SJSA1 (cell line): ENCODE data around the gene BCL2L15. TPM values are rescaled to one million over a fixed set of nuclear protein-coding genes. Genes with fewer than 3 reads are reported as not detected.

Experiments used
- DNase-seq, 2 experiments: peaks; one replicate each; pipeline ENCODE4 v3.0.0-alpha.2; 2015 to 2020; ENCODE audit warnings: low spot score in 2 of 2, low read depth in 1 of 2
- H3K27ac ChIP-seq: fragments of 250-450 bp; sonication (Bioruptor Pico); 2 replicates; pipeline ENCODE4 v1.5.1; 2020; ENCODE audit warnings: mild to moderate bottlenecking, moderate library complexity
- H3K27me3 ChIP-seq: fragments of 250-450 bp; sonication (Bioruptor Pico); replicated peaks from 2 replicates; pipeline ENCODE4 v1.5.1; 2020; ENCODE audit warnings: mild to moderate bottlenecking, moderate library complexity
- H3K36me3 ChIP-seq: fragments of 250-450 bp; sonication (Bioruptor Pico); 2 replicates; pipeline ENCODE4 v1.5.1; 2020; ENCODE audit warnings: mild to moderate bottlenecking
- H3K4me1 ChIP-seq: fragments of 250-450 bp; sonication (Bioruptor Pico); replicated peaks from 2 replicates; pipeline ENCODE4 v1.6.1; 2021; ENCODE audit warnings: mild to moderate bottlenecking
- H3K4me3 ChIP-seq: fragments of 250-450 bp; sonication (Bioruptor Pico); 2 replicates; pipeline ENCODE4 v1.5.1; 2020; ENCODE audit warnings: mild to moderate bottlenecking
- H3K9me3 ChIP-seq: fragments of 250-450 bp; sonication (Bioruptor Pico); replicated peaks from 2 replicates; pipeline ENCODE4 v1.5.1; 2020; ENCODE audit warnings: mild to moderate bottlenecking
- total RNA-seq: library from RNA; depleted of rRNA; stranded (reverse); fragments of >200 nt; shearing (Covaris generic); gene quantifications from 2 replicates; pipeline ENCODE4 v1.2.3, GENCODE V29; 2014

The BCL2L15 gene
- total RNA-seq, 1 experiment from 2014 or later, result 0.13 TPM

DNA sequence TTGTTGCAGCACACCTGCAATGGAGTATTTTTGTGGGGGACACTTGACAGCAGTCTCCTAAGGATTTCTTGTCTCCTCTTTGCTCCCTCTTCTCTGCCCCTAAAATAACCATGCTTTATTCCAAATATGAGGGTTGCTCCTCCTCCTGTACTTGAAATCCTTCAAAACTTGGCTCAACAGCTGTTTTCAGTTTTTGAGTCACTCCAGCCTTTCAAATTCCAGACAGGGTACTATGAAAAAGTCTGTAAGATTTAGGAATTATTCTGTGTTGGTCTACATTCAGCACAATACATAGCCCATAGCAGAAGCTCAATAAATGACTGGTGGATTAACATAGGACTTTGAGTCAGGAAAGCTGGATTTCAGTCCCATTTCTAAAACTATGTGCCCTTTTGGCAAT lies 11.7 kb upstream of the BCL2L15 start:
- H3K4me1 ChIP-seq, result peaks cover 9% of the 10 kb centered on the region
- no peak overlapping the region for H3K4me3 ChIP-seq
- H3K27me3 ChIP-seq, result no peaks in the 10 kb centered on the region
- H3K36me3 ChIP-seq, result peaks cover 80% of the 10 kb centered on the region
- H3K27ac ChIP-seq, result no peak overlapping the region
- no peaks in the 10 kb centered on the region for H3K9me3 ChIP-seq
- DNase-seq, result no peak

DNA sequence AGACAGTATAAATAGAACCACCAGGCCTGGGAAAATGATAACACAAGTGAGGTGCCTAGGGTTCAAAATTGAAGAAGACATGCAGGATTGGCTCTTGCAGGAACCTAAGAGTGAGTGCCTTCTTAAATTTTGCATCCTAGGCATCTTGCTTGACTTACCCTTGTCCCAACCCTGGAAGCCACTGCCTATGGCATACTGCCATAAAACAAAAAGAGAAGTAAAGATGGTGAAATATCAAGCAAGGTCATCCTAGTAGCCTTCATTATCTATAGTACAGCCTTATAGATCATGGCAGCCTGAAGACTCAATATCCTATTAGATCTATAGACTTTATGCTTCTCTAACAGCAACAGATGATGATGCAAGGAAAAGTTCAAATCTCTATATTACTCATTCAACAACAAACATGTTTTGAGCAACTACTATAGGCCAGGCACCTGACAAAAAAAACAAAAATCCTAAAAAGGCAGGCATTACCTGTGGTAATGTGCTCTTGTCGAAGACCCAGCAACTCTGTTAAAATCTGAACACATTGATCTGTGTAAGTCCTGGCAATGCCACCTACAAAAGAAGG lies 10.9 kb upstream of the BCL2L15 start:
- H3K36me3 ChIP-seq, result peaks cover 79% of the 10 kb centered on the region
- H3K4me3 ChIP-seq, result no peak overlapping the region
- DNase-seq, result no peak
- H3K27ac ChIP-seq, result no peak overlapping the region
- peaks cover 3% of the 10 kb centered on the region for H3K4me1 ChIP-seq
- no peaks in the 10 kb centered on the region for H3K9me3 ChIP-seq
- no peaks in the 10 kb centered on the region for H3K27me3 ChIP-seq

DNA sequence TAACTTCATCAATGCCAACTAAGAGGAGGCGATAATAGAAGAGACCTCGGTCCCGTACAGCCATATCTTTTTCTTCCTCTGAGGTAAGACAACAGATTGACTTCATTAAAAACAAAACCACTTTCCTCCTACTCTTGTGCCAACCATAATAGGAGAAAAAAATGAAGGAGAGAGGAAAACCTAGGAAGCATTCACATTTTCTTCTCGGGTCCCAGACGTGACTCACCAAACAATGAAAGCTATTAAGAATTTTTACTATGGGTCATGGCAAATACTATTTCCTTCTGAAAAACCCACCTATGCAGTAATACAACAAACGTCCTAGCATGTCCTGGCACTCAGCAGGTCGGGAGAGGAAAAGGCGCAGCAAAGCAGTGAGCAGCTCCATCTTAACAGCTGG lies 8.6 kb upstream of the BCL2L15 start:
- Histone ChIP-seq H3K27me3 (no peaks in the 10 kb centered on the region), H3K4me3 (no peak overlapping the region), H3K27ac (no peak overlapping the region), H3K9me3 (no peaks in the 10 kb centered on the region), H3K36me3 (peaks cover 63% of the 10 kb centered on the region), H3K4me1 (no peaks in the 10 kb centered on the region)
- DNase-seq, result no peak

GRCh38 chr1:113895098-113895497 lies 7.7 kb upstream of the BCL2L15 start:
- Histone ChIP-seq H3K4me1 (no peaks in the 10 kb centered on the region), H3K36me3 (peaks cover 56% of the 10 kb centered on the region), H3K9me3 (no peaks in the 10 kb centered on the region), H3K27me3 (no peaks in the 10 kb centered on the region), H3K4me3 (no peak overlapping the region), H3K27ac (no peak overlapping the region)
- DNase-seq, result no peak

- H3K4me1 ChIP-seq, result no peaks in the 10 kb centered on the region
- H3K4me3 ChIP-seq, result no peak overlapping the region
Observed at GRCh38 chr1:113893267-113893666, 5.9 kb upstream of the BCL2L15 start.

DNA sequence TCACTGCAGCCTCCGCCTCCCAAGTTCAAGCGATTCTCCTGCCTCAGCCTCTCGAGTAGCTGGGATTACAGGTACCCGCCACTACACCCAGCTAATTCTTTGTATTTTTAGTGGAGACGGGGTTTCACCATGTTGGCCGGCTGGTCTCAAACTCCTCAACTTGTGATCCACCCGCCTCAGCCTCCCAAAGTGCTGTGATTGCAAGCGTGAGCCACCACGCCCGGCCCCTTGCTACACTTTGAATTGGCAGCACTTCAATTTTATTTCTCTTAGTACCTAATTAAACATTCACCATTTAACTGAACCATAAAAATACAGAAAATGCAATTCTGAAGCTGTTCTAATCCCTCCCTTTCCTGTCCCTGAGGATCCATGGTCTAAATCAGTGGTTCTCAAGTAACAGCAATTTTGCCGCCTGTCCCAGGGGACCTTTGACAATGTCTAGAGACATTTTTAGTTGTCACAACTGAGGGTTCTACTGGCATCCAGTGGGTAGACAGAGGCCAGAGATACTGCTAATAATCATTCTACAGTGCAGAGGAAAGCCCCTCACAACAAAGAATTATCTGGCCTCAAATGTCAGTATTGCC lies 4.3 kb upstream of the BCL2L15 start:
- Histone ChIP-seq H3K9me3 (no peaks in the 10 kb centered on the region), H3K4me3 (no peak overlapping the region), H3K27ac (no peak overlapping the region), H3K4me1 (no peaks in the 10 kb centered on the region), H3K27me3 (no peaks in the 10 kb centered on the region), H3K36me3 (peaks cover 27% of the 10 kb centered on the region)
- DNase-seq, result no peak

More at GRCh38 chr1:113893267-113893666, 5.9 kb upstream of the BCL2L15 start:
- peaks cover 39% of the 10 kb centered on the region for H3K36me3 ChIP-seq
- no peak overlapping the region for H3K27ac ChIP-seq
- no peaks in the 10 kb centered on the region for H3K27me3 ChIP-seq
- no peaks in the 10 kb centered on the region for H3K9me3 ChIP-seq
- DNase-seq, result no peak

DNA sequence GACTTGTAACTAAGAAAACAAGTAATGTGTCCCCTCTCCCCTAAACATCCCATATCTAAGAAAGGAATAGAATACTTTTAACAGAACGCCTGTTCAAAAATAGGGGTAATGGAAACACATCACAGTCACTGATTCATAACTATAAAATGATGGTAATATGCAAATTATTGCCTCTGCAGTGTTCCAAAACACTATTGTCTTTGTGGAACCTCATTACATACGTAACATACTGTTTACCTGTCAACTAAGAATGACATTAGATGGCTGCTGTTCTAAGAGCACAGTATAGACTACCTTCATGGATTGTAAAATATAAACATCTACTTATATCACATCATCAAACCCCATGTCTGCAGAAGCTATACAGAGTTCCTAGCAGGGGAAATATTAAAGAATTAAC lies 3.4 kb upstream of the BCL2L15 start:
- H3K9me3 ChIP-seq, result no peaks in the 10 kb centered on the region
- H3K4me1 ChIP-seq, result no peaks in the 10 kb centered on the region
- no peak overlapping the region for H3K4me3 ChIP-seq
- no peak for DNase-seq
- H3K27ac ChIP-seq, result no peak overlapping the region
- peaks cover 18% of the 10 kb centered on the region for H3K36me3 ChIP-seq
- H3K27me3 ChIP-seq, result no peaks in the 10 kb centered on the region

- H3K27me3 ChIP-seq, result no peaks in the 10 kb centered on the region
- H3K9me3 ChIP-seq, result no peaks in the 10 kb centered on the region
- H3K27ac ChIP-seq, result no peak overlapping the region
- DNase-seq, result no peak
- no peaks in the 10 kb centered on the region for H3K4me1 ChIP-seq
- H3K4me3 ChIP-seq, result no peak overlapping the region
- no peaks in the 10 kb centered on the region for H3K36me3 ChIP-seq
Observed at GRCh38 chr1:113886417-113887401, 672 bp downstream of the BCL2L15 start.

DNA sequence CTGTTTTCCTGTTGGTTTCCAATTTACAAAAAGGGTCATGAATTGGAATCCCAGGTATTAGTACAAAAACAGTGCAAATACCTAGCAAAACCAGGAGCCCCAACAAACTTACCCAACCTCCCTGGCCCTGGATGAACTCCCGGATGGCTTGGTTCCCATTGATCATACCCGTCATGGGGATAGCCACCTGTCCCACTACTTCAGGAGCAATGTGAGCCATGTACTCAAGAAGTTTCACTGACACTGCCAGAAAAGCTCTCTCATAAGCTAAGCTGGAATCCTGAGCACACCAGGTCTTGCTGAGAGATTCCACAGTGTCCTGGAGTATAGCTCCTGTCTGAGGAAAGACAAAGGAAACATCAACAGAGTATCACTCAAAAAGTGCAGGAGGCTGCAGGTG lies 5.7 kb downstream of the BCL2L15 start:
- Histone ChIP-seq H3K27me3 (no peaks in the 10 kb centered on the region), H3K36me3 (no peaks in the 10 kb centered on the region), H3K4me1 (peaks cover 11% of the 10 kb centered on the region), H3K27ac (no peak overlapping the region), H3K9me3 (no peaks in the 10 kb centered on the region), H3K4me3 (no peak overlapping the region)
- no peak for DNase-seq

GRCh38 chr1:113879739-113880038 lies 7.7 kb downstream of the BCL2L15 start:
- no peak overlapping the region for H3K4me3 ChIP-seq
- no peaks in the 10 kb centered on the region for H3K36me3 ChIP-seq
- H3K9me3 ChIP-seq, result no peaks in the 10 kb centered on the region
- peaks cover 11% of the 10 kb centered on the region for H3K4me1 ChIP-seq
- no peak for DNase-seq
- no peaks in the 10 kb centered on the region for H3K27me3 ChIP-seq
- H3K27ac ChIP-seq, result no peak overlapping the region

- no peak overlapping the region for H3K4me3 ChIP-seq
- no peak overlapping the region for H3K27ac ChIP-seq
- H3K36me3 ChIP-seq, result no peaks in the 10 kb centered on the region
- no peaks in the 10 kb centered on the region for H3K27me3 ChIP-seq
- DNase-seq, result no peak
- H3K4me1 ChIP-seq, result peaks cover 20% of the 10 kb centered on the region
- no peaks in the 10 kb centered on the region for H3K9me3 ChIP-seq
Observed at GRCh38 chr1:113876176-113876575, 11.2 kb downstream of the BCL2L15 start.

- Histone ChIP-seq H3K9me3 (no peaks in the 10 kb centered on the region), H3K27me3 (no peaks in the 10 kb centered on the region), H3K27ac (no peak overlapping the region), H3K4me1 (peaks cover 18% of the 10 kb centered on the region), H3K36me3 (no peaks in the 10 kb centered on the region), H3K4me3 (no peak overlapping the region)
- no peak for DNase-seq
Observed at GRCh38 chr1:113875714-113876113, 11.7 kb downstream of the BCL2L15 start.

- DNase-seq, result no peak
- Histone ChIP-seq H3K36me3 (no peaks in the 10 kb centered on the region), H3K27ac (no peak overlapping the region), H3K27me3 (no peaks in the 10 kb centered on the region), H3K4me1 (peaks cover 12% of the 10 kb centered on the region), H3K4me3 (no peak overlapping the region), H3K9me3 (no peaks in the 10 kb centered on the region)
Observed at GRCh38 chr1:113874012-113874879, 13.1 kb downstream of the BCL2L15 start.
